Measurements from ENCODE around the gene OR14C36.
"Not testable (repeated sequence)": the region's sequence is repeated elsewhere in the genome, so short reads cannot be mapped to it uniquely, and the experiment has no call there.

Gene OR14C36, protein sequence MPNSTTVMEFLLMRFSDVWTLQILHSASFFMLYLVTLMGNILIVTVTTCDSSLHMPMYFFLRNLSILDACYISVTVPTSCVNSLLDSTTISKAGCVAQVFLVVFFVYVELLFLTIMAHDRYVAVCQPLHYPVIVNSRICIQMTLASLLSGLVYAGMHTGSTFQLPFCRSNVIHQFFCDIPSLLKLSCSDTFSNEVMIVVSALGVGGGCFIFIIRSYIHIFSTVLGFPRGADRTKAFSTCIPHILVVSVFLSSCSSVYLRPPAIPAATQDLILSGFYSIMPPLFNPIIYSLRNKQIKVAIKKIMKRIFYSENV

DNA sequence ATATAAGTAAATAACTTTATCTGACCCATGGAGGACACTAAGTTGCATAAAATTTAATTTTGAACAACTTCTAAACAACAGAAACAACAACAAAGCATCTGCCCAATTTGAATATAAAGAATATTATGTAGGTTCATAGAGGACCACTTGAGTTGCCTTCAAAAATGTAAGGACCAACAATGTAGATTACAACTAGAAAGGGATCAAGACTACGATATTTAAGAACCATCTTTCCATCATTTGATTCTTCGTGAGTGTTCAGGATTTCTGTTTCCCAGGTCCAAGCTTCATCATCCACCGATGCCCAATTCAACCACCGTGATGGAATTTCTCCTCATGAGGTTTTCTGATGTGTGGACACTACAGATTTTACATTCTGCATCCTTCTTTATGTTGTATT, at the start of gene OR14C36:
Gene OR14C36, plus strand, starts transcription at position 301 of the 400 bp plus-strand sequence. Its CDS starts 0 bp downstream, at position 301.
- Histone ChIP-seq H3K36me3 (ENCODE audit: control insufficient read depth in 5 of 5, insufficient read depth in 5 of 5, low read length in 5 of 5) (no peaks in the 10 kb centered on the region), H3K9ac (ENCODE audit: low read length in 5 of 5) (no peak within 1 kb of the TSS), H3K9me3 (ENCODE audit: control insufficient read depth in 5 of 5, low read length in 5 of 5) (no peaks in the 10 kb centered on the region)

DNA sequence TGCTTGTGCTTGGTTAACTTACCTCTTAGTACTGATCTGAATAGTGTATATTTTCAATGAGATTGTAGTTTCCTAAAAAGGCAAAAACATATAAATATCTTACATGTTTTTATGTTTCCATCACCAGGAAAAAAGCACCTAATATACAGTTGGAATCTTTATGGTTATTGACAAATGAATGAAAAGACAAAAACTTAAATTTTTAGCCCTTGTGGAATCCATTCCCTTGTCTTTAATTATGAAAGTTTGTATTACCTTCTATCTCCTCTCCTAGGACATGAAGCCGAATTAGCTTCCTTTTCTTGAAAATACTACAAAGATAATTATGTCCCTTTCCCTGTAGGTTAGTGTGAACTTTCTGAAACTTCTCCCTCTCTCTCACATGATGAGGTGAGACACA, 45.3 kb upstream of the OR14C36 start, which contains the start of gene OR2T12:
Gene OR2T12, minus strand, starts transcription at position 101 of the 400 bp plus-strand sequence. CDS start 7,846 bp downstream, outside the sequence.
- H3K4me3 ChIP-seq (ENCODE audit: low read depth in 1 of 5, low read length in 5 of 5) = no peak within 1 kb of the TSS
- H3K27ac ChIP-seq (ENCODE audit: low read depth, low read length) = no peak within 1 kb of the TSS
- H3K36me3 ChIP-seq (ENCODE audit: control insufficient read depth in 5 of 5, insufficient read depth in 5 of 5, low read length in 5 of 5) = no peaks in the 10 kb centered on the region
- H3K4me1 ChIP-seq (ENCODE audit: control insufficient read depth in 5 of 5, insufficient read depth in 5 of 5, low read length in 5 of 5) = no peaks in the 10 kb centered on the region
- no peak within 1 kb of the TSS for H3K9ac ChIP-seq (ENCODE audit: low read length in 5 of 5)
- peaks cover 0 to 3% (median 0%) of the 10 kb centered on the region in 5 donors for H3K9me3 ChIP-seq (ENCODE audit: control insufficient read depth in 5 of 5, low read length in 5 of 5)
- no peaks in the 10 kb centered on the region for H3K27me3 ChIP-seq (ENCODE audit: control insufficient read depth in 5 of 5, insufficient read depth in 4 of 5, low read length in 5 of 5)

More for the DNA sequence above, at the start of gene OR14C36:
- Histone ChIP-seq H3K4me1 (ENCODE audit: control insufficient read depth in 5 of 5, insufficient read depth in 5 of 5, low read length in 5 of 5) (no peaks in the 10 kb centered on the region), H3K4me3 (ENCODE audit: low read depth in 1 of 5, low read length in 5 of 5) (no peak within 1 kb of the TSS), H3K27me3 (ENCODE audit: control insufficient read depth in 5 of 5, insufficient read depth in 4 of 5, low read length in 5 of 5) (no peaks in the 10 kb centered on the region), H3K27ac (ENCODE audit: low read depth, low read length) (no peak within 1 kb of the TSS)

DNA sequence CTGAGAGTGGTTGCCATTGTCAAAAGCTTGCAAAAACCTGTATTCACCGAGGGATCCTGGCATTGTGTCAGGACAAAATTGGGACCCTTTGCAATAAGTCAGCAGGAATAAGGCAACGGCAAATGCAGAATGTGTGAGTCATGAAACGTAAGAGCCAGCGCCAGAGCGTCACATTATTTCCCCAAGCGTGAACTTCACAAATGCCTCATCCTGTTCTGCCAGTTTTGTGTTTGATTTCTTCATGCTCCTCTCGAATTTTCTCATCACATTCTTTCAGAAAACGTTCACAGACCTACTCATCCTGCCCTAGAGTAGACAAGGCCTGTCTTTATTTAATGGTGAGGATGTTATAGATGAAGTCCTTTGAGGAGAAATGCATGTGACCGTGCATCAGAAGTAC, 42.9 kb upstream of the OR14C36 start:
- not testable (repeated sequence) for H3K27me3 ChIP-seq (ENCODE audit: control insufficient read depth in 5 of 5, insufficient read depth in 4 of 5, low read length in 5 of 5); H3K4me3 ChIP-seq (ENCODE audit: low read depth in 1 of 5, low read length in 5 of 5)

DNA sequence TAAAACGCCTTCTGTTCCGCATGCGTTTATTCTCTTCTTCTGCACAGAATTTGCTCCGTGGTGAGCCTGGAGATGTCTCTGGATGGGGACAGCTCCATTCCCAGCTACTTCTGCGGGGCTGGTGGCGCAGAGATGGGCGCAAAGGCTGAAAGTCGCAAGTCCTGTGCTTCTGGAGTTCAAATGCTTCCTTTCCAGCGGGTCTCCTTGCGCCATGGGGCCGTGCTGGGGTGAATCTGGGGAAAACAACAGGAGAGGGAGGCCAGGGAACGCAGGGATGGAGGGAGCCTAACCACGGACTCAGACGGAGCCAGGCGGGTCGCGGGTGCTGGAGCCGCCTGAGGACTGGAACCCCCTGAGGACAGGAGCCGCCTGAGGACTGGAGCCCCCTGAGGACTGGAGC, 42.5 kb upstream of the OR14C36 start:
- no peaks in the 10 kb centered on the region for H3K27me3 ChIP-seq (ENCODE audit: control insufficient read depth in 5 of 5, insufficient read depth in 4 of 5, low read length in 5 of 5)
- no peaks in the 10 kb centered on the region for H3K36me3 ChIP-seq (ENCODE audit: control insufficient read depth in 5 of 5, insufficient read depth in 5 of 5, low read length in 5 of 5)
- no peak overlapping the region for H3K4me3 ChIP-seq (ENCODE audit: low read depth in 1 of 5, low read length in 5 of 5)
- H3K9ac ChIP-seq (ENCODE audit: low read length in 5 of 5) = no peak overlapping the region
- H3K27ac ChIP-seq (ENCODE audit: low read depth, low read length) = no peak overlapping the region
- no peaks in the 10 kb centered on the region for H3K4me1 ChIP-seq (ENCODE audit: control insufficient read depth in 5 of 5, insufficient read depth in 5 of 5, low read length in 5 of 5)
- no peaks in the 10 kb centered on the region for H3K9me3 ChIP-seq (ENCODE audit: control insufficient read depth in 5 of 5, low read length in 5 of 5)

More for the DNA sequence above, 42.9 kb upstream of the OR14C36 start:
- H3K9me3 ChIP-seq (ENCODE audit: control insufficient read depth in 5 of 5, low read length in 5 of 5); H3K36me3 ChIP-seq (ENCODE audit: control insufficient read depth in 5 of 5, insufficient read depth in 5 of 5, low read length in 5 of 5); H3K9ac ChIP-seq (ENCODE audit: low read length in 5 of 5); H3K4me1 ChIP-seq (ENCODE audit: control insufficient read depth in 5 of 5, insufficient read depth in 5 of 5, low read length in 5 of 5); H3K27ac ChIP-seq (ENCODE audit: low read depth, low read length): not testable (repeated sequence)

DNA sequence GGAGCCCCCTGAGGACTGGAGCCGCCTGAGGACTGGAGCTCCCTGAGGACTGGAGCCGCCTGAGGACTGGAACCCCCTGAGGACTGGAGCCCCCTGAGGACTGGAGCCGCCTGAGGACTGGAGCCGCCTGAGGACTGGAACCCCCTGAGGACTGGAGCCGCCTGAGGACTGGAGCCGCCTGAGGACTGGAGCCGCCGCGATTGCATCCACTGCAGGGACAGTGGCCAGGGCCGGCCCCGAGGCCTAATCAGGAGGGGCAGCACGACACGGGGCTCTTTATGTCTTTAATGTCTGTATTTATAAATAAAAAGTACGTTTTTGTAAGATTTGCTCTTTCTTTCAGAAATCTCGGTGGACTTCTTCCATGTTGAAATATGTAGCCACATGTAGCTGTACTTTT, 41.8 kb upstream of the OR14C36 start:
- not testable (repeated sequence) for H3K36me3 ChIP-seq (ENCODE audit: control insufficient read depth in 5 of 5, insufficient read depth in 5 of 5, low read length in 5 of 5); H3K27ac ChIP-seq (ENCODE audit: low read depth, low read length); H3K9ac ChIP-seq (ENCODE audit: low read length in 5 of 5); H3K9me3 ChIP-seq (ENCODE audit: control insufficient read depth in 5 of 5, low read length in 5 of 5); H3K27me3 ChIP-seq (ENCODE audit: control insufficient read depth in 5 of 5, insufficient read depth in 4 of 5, low read length in 5 of 5); H3K4me1 ChIP-seq (ENCODE audit: control insufficient read depth in 5 of 5, insufficient read depth in 5 of 5, low read length in 5 of 5); H3K4me3 ChIP-seq (ENCODE audit: low read depth in 1 of 5, low read length in 5 of 5)

DNA sequence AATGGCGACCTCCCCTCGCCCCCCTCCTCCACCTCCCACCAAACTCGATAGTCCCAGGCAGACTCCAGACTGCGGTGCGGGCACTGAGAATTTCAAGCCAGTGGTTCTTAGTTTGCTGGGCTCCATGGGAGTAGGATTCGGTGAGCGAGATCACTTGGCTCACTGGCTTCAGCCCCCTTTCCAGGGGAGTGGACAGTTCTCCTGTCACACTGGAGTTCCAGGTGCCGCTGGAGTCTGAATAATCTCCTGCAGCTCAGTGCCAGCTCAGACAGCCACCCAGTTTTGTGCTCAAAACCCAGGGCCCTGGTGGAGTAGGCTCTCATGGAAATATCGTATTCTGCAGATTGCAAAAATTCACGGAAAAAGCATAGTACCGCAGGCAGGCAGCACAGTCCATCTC, 31.8 kb upstream of the OR14C36 start:
- Histone ChIP-seq H3K4me3 (ENCODE audit: low read depth in 1 of 5, low read length in 5 of 5) (no peak overlapping the region), H3K9ac (ENCODE audit: low read length in 5 of 5) (no peak overlapping the region), H3K9me3 (ENCODE audit: control insufficient read depth in 5 of 5, low read length in 5 of 5) (peaks cover 0 to 5% (median 0%) of the 10 kb centered on the region in 5 donors), H3K4me1 (ENCODE audit: control insufficient read depth in 5 of 5, insufficient read depth in 5 of 5, low read length in 5 of 5) (no peaks in the 10 kb centered on the region), H3K27me3 (ENCODE audit: control insufficient read depth in 5 of 5, insufficient read depth in 4 of 5, low read length in 5 of 5) (no peaks in the 10 kb centered on the region), H3K36me3 (ENCODE audit: control insufficient read depth in 5 of 5, insufficient read depth in 5 of 5, low read length in 5 of 5) (no peaks in the 10 kb centered on the region), H3K27ac (ENCODE audit: low read depth, low read length) (no peak overlapping the region)

DNA sequence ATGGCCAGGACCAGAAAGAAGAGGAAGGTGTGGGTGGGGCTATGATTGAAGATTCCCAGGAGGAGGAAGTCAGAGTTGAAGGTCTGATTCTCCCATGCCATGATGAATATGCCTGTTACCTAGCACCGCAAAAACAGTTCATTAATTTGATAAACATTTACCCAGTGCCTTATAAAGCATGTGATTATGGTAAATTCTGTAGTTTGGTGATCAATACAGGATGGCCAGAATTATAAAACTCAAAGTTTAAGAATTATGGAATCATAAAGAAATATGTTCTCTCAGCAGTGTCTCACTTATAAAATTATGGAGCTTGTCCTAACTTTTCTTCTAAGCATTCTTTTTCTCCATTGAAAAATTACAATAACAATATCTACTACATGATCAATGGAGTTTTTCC, 24.1 kb upstream of the OR14C36 start, which contains the start of gene OR2M7:
Gene OR2M7, minus strand, starts transcription at position 101 of the 400 bp plus-strand sequence. Its CDS starts 0 bp downstream, at position 101.
- Histone ChIP-seq H3K36me3 (ENCODE audit: control insufficient read depth in 5 of 5, insufficient read depth in 5 of 5, low read length in 5 of 5) (no peaks in the 10 kb centered on the region), H3K9ac (ENCODE audit: low read length in 5 of 5) (no peak within 1 kb of the TSS), H3K4me3 (ENCODE audit: low read depth in 1 of 5, low read length in 5 of 5) (no peak within 1 kb of the TSS), H3K4me1 (ENCODE audit: control insufficient read depth in 5 of 5, insufficient read depth in 5 of 5, low read length in 5 of 5) (no peaks in the 10 kb centered on the region), H3K9me3 (ENCODE audit: control insufficient read depth in 5 of 5, low read length in 5 of 5) (peaks cover 0 to 4% (median 0%) of the 10 kb centered on the region in 5 donors), H3K27me3 (ENCODE audit: control insufficient read depth in 5 of 5, insufficient read depth in 4 of 5, low read length in 5 of 5) (no peaks in the 10 kb centered on the region), H3K27ac (ENCODE audit: low read depth, low read length) (no peak within 1 kb of the TSS)

DNA sequence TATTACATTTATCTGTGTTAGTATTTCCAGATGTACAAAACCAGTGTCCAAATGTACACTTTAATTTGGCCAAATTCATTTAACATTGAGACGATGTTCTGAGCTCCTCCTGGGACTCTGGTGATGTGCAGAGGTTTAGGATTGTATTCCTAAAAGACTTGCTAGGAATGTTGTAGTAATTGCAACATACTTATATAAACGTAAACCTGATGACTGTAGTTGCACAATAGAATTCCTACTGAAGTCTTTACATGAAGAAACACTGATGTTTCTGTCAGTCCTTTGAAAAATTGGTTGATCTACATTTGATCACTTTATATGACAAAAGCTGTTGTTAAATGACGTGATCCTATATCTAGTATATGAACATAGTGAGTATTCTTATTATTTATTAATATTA, 5.1 kb upstream of the OR14C36 start:
- H3K4me3 ChIP-seq (ENCODE audit: low read depth in 1 of 5, low read length in 5 of 5) = no peak overlapping the region
- no peak overlapping the region for H3K9ac ChIP-seq (ENCODE audit: low read length in 5 of 5)
- H3K27ac ChIP-seq (ENCODE audit: low read depth, low read length) = no peak overlapping the region
- H3K4me1 ChIP-seq (ENCODE audit: control insufficient read depth in 5 of 5, insufficient read depth in 5 of 5, low read length in 5 of 5) = no peaks in the 10 kb centered on the region
- no peaks in the 10 kb centered on the region for H3K9me3 ChIP-seq (ENCODE audit: control insufficient read depth in 5 of 5, low read length in 5 of 5)
- H3K36me3 ChIP-seq (ENCODE audit: control insufficient read depth in 5 of 5, insufficient read depth in 5 of 5, low read length in 5 of 5) = no peaks in the 10 kb centered on the region
- H3K27me3 ChIP-seq (ENCODE audit: control insufficient read depth in 5 of 5, insufficient read depth in 4 of 5, low read length in 5 of 5) = no peaks in the 10 kb centered on the region

DNA sequence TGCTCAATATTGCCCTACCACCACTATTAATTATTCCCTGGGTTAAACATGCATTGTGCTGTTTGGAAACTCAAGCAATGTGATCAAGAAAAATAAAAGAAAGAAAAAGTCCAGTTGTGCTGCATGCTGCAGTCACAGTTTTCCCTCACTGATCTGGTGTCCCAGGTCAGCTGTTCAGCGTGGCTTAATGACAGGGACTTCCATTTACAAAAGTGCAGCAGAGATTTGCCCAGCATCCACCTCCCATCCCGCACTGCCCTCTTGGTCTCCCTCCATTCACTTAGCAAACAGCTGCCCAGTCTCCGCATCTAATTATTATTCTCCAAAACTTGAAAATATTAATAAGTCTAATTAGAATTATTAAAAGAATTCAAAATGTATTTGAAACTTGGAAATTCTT, 10.8 kb downstream of the OR14C36 start:
- Histone ChIP-seq H3K4me1 (ENCODE audit: control insufficient read depth in 5 of 5, insufficient read depth in 5 of 5, low read length in 5 of 5) (no peaks in the 10 kb centered on the region), H3K27me3 (ENCODE audit: control insufficient read depth in 5 of 5, insufficient read depth in 4 of 5, low read length in 5 of 5) (no peaks in the 10 kb centered on the region), H3K27ac (ENCODE audit: low read depth, low read length) (no peak overlapping the region), H3K9ac (ENCODE audit: low read length in 5 of 5) (no peak overlapping the region), H3K36me3 (ENCODE audit: control insufficient read depth in 5 of 5, insufficient read depth in 5 of 5, low read length in 5 of 5) (no peaks in the 10 kb centered on the region), H3K4me3 (ENCODE audit: low read depth in 1 of 5, low read length in 5 of 5) (no peak overlapping the region), H3K9me3 (ENCODE audit: control insufficient read depth in 5 of 5, low read length in 5 of 5) (peaks cover 0 to 3% (median 0%) of the 10 kb centered on the region in 5 donors)

DNA sequence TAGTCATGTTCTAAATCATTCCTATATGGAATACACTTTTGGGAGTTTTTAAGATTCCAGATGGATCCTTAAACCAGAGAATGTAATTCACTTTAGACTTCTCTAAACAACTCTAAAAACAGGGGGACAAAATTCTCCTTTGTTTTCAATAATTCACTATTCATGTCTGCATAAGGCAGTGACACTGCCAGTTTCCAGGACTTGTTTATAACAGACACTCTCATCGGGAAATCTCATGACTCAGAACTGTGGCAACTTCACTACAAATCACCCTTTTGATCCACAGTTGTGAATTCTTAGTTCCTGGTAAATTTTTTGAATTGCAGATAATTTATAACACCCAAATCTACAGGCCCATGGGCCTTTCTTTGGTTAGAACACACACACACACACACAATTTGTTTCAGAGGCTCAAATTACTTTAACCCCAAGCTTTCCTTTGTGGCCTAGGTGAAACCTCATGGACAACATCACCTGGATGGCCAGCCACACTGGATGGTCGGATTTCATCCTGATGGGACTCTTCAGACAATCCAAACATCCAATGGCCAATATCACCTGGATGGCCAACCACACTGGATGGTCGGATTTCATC, 12.6 kb downstream of the OR14C36 start, which contains the start of gene OR2T4:
Gene OR2T4, plus strand, starts transcription at position 545 of the 595 bp plus-strand sequence. Its CDS starts 0 bp downstream, at position 545.
- Histone ChIP-seq H3K27ac (ENCODE audit: low read depth, low read length) (no peak within 1 kb of the TSS), H3K27me3 (ENCODE audit: control insufficient read depth in 5 of 5, insufficient read depth in 4 of 5, low read length in 5 of 5) (no peaks in the 10 kb centered on the region), H3K4me1 (ENCODE audit: control insufficient read depth in 5 of 5, insufficient read depth in 5 of 5, low read length in 5 of 5) (no peaks in the 10 kb centered on the region), H3K9me3 (ENCODE audit: control insufficient read depth in 5 of 5, low read length in 5 of 5) (peaks cover 0 to 8% (median 0%) of the 10 kb centered on the region in 5 donors), H3K36me3 (ENCODE audit: control insufficient read depth in 5 of 5, insufficient read depth in 5 of 5, low read length in 5 of 5) (no peaks in the 10 kb centered on the region), H3K4me3 (ENCODE audit: low read depth in 1 of 5, low read length in 5 of 5) (no peak within 1 kb of the TSS), H3K9ac (ENCODE audit: low read length in 5 of 5) (no peak within 1 kb of the TSS)
